HCEC 1CT (cell line): ENCODE measurements around the gene FEZ2.

Experiments used
- DNase-seq: peaks from one replicate; pipeline ENCODE4 v3.0.0-alpha.2; 2017

FEZ2 gene

DNA sequence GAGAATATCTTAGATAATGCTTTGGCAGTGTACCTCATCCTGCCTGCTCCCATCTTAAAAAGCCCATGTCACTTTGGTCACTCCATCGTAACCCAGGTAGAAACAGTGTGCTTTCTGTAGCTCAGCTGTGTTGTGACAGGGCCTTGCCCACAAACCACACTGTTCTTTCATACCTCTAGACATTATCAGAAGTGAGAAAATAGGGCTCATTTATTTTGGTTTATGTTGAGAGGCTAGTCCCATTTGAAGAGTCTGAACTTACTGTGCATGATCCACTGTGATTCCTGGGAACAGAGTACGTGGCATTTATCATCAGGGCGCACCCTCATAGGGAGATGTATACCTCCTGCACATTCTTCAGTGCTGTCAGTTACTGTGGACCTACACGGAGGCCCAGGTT, 69.7 kb downstream of the FEZ2 start:
- no peak for DNase-seq

GRCh38 chr2:36526226-36526625, 71.7 kb downstream of the FEZ2 start:
- no peak for DNase-seq

GRCh38 chr2:36525245-36525644, 72.7 kb downstream of the FEZ2 start:
- DNase-seq: no peak

GRCh38 chr2:36523153-36523552, 74.8 kb downstream of the FEZ2 start:
- no peak for DNase-seq

GRCh38 chr2:36520431-36520830, 77.5 kb downstream of the FEZ2 start:
- DNase-seq: no peak

GRCh38 chr2:36516136-36516870, 81.7 kb downstream of the FEZ2 start:
- peak; percentile 42 for DNase-seq

GRCh38 chr2:36515538-36515937, 82.4 kb downstream of the FEZ2 start:
- DNase-seq: no peak

- DNase-seq: no peak
Measured at GRCh38 chr2:36513661-36514060, 84.3 kb downstream of the FEZ2 start.

DNA sequence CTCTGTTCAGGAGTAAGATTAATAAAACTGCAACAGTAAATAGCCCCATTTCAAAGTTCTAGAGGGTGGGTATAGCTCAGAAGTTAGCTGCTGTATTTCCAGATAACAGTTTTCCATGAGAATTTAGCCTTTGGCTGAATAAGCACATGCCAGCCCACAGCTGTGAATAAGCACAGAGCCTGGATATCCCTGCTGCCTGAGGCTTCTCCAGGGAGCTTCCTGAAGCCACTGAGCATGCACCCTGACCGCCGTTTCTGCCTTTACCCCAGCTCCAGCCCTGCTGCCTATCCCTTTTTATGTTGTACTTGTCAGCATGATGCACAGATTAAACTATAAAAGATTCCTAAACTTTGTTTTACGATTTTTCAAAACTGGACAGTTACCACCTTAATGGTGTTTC, 85.3 kb downstream of the FEZ2 start:
- DNase-seq: no peak

DNA sequence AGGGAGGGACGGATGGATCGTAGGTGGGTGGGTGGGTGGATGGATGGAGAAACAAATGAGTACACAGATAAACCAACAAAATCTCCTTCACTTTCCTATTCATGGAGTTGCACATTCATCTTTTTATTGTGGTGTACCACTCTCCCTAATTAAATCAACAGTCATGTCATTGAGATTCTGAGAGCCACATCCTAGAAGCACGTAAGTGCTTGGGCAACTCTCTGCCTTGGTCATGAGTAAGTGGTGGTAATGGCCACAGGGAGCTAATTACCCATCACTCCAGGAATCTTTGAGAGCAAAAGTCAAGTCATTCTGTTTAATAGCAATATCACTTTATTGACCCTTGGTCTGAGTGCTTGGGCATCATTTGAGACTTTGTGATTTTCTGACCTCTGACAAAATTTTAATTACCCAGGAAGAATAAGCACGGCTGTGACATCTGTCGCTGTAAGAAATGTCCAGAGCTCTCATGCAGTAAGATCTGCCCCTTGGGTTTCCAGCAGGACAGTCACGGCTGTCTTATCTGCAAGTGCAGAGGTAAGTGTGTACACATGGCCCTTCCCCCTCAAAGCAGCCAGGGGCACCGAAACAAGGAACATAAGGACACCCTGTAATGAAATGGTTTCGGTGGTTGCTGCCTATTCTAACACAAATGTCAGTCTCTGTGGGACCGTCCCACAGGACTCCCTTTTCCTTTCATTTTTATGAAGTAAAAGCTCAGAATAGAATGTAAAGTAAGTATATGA, 85.9 kb downstream of the FEZ2 start:
- DNase-seq: no peak

DNA sequence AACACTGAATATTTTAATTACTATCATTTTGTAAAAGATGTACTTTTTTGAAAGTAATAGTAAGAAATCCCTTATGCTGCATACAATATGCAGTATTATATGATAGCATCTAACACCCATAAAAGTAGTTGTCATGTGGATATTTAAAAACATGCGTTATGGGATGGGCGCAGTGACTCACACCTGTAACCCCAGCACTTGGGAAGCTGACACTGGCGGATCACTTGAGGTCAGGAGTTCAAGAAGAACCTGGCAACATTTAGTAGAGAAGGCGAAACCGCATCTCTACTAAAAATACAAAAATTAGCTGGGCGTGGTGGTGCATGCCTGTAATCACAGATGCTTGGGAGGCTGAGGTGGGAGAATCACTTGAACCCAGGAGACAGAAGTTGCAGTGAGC, 88.9 kb downstream of the FEZ2 start:
- DNase-seq: no peak

DNA sequence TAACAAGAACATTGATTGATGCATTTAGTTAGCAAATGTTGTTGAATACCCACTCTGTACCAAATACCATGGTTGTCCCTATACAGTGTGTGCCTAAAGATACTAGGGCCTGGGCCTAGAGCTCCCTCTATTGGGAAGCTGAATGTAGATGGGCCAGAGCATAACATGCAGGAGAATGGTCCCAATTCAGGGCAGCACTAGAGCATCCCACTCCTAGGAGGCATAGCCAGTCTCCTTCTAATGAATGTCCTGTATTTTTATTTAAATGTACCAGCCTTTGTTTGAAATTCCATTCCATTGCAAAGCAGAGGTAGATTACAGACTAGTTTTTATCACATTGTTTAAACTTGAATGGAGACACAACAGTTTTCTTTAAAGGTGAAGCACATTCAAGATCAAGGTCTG, 90.6 kb downstream of the FEZ2 start:
- peak; percentile 67 for DNase-seq
